Tibial artery (tissue), 4 donors: ENCODE results near the gene HNF1B.

Experiments
- DNase-seq, 2 donors: peaks; one replicate each; pipeline ENCODE4 v3.0.0-alpha.2; 2019
- H3K27ac ChIP-seq, 2 donors: fragments of 200-600 bp; sonication (generic) in 1 of 2; 1 replicate in 1 of 2; 2 replicates in 1 of 2; pipeline ENCODE4 v1.5.1; 2018 to 2019; ENCODE audit warnings: mild to moderate bottlenecking in 1 of 2
- H3K27me3 ChIP-seq, 2 donors: fragments of 200-600 bp; sonication (generic) in 1 of 2; one replicate each; pipeline versions ENCODE4 v1.5.1 to v1.6.0; 2016 to 2019
- H3K36me3 ChIP-seq, 3 donors: fragments of 200-600 bp; sonication (generic) in 2 of 3; one replicate each; pipeline ENCODE4 v1.5.1; 2016 to 2019; ENCODE audit warnings: mild to moderate bottlenecking in 2 of 3
- H3K4me1 ChIP-seq, 4 donors: fragments of 200-600 bp; sonication (generic) in 2 of 4; 1 replicate in 3 of 4; 2 replicates in 1 of 4; pipeline ENCODE4 v1.5.1; 2016 to 2019
- H3K4me3 ChIP-seq, 2 donors: fragments of 200-600 bp; sonication (generic) in 1 of 2; 1 replicate in 1 of 2; 2 replicates in 1 of 2; pipeline ENCODE4 v1.5.1; 2018 to 2019; ENCODE audit warnings: mild to moderate bottlenecking in 2 of 2
- H3K9me3 ChIP-seq, 3 donors: fragments of 200-600 bp; sonication (generic) in 1 of 3; one replicate each; pipeline ENCODE4 v1.5.1; 2016 to 2019
- intact Hi-C: fragments of 100-400 bp; cut with DNase I; formaldehyde crosslinking; loops from one replicate; pipeline ENCODE4 v1.15.0; 2023; ENCODE audit warnings: low total_unique reads
- TF ChIP-seq, protein P1 (sequence below), 2 experiments: fragments of 200-600 bp in 1 of 2; fragments of 450-650 bp in 1 of 2; IDR thresholded peaks; one replicate each; pipeline ENCODE4 v1.5.1; 2017 to 2019; ENCODE audit warnings: antibody characterized with exemption in 2 of 2, mild to moderate bottlenecking in 1 of 2, moderate library complexity in 1 of 2

HNF1B gene

DNA sequence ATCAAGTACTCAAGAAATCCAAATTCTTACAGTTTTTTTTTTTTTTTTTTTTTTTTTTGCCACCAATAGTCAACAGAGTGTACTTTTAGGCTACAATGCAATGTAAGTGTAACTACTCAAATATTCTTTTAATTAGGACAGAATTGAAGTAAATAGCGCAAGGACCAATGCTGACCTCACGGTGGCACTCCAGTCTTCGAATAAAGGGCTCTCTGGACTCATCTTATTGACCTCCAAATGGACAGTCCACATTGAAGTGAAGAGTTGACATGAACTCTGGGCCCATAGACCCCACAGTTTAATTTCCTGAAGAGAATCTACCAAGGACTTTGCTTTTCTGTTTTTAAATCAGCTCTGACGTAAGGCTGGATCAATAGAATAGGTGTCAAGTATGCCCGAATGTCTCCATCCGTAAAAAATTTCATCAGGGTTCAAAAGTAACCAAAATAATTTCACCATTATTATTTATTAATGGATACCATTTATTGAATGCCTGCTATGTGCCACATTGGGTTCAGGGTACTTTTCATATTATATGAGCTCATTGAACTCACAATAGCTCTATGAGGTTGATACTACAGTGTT lies 94.3 kb downstream of the HNF1B start:
- no peak for DNase-seq
- Histone ChIP-seq H3K27ac (no peak overlapping the region), H3K4me1 (no peaks in the 10 kb centered on the region), H3K4me3 (no peak overlapping the region), H3K27me3 (peaks cover 0 to 29% of the 10 kb centered on the region in 2 donors), H3K36me3 (no peaks in the 10 kb centered on the region), H3K9me3 (no peaks in the 10 kb centered on the region)
- TF ChIP-seq, protein P1, sequence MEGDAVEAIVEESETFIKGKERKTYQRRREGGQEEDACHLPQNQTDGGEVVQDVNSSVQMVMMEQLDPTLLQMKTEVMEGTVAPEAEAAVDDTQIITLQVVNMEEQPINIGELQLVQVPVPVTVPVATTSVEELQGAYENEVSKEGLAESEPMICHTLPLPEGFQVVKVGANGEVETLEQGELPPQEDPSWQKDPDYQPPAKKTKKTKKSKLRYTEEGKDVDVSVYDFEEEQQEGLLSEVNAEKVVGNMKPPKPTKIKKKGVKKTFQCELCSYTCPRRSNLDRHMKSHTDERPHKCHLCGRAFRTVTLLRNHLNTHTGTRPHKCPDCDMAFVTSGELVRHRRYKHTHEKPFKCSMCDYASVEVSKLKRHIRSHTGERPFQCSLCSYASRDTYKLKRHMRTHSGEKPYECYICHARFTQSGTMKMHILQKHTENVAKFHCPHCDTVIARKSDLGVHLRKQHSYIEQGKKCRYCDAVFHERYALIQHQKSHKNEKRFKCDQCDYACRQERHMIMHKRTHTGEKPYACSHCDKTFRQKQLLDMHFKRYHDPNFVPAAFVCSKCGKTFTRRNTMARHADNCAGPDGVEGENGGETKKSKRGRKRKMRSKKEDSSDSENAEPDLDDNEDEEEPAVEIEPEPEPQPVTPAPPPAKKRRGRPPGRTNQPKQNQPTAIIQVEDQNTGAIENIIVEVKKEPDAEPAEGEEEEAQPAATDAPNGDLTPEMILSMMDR (IDR thresholded peaks at IDR 0.05) = peak in 1 of 2 experiments; percentile 8
- intact Hi-C loops = no loop called here

DNA sequence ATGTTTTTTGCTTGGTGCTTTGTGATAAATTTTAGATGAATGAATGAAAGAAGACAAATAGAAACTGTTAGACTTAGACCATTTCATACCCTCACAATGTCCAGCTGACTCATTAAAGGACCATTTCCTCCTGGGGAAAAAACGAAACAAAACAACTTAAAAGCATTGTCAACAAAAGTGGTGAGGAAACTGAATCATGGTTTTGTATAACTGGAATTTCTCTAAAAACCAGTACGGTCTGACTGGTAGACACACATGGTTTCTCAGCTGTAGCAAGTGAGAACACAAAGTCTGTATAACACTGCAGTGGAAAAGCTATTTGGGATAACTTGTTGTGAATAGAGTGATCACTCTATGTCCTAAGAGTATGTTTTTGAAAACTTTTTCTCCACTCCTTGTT lies 96.3 kb downstream of the HNF1B start:
- Histone ChIP-seq H3K4me1 (peaks cover 0 to 5% (median 2%) of the 10 kb centered on the region in 4 donors), H3K27me3 (peaks cover 0 to 29% of the 10 kb centered on the region in 2 donors), H3K36me3 (no peaks in the 10 kb centered on the region), H3K27ac (no peak overlapping the region), H3K4me3 (no peak overlapping the region), H3K9me3 (no peaks in the 10 kb centered on the region)
- intact Hi-C loops = no loop called here
- DNase-seq = no peak
- TF ChIP-seq, protein P1 (IDR thresholded peaks at IDR 0.05) = no peak

DNA sequence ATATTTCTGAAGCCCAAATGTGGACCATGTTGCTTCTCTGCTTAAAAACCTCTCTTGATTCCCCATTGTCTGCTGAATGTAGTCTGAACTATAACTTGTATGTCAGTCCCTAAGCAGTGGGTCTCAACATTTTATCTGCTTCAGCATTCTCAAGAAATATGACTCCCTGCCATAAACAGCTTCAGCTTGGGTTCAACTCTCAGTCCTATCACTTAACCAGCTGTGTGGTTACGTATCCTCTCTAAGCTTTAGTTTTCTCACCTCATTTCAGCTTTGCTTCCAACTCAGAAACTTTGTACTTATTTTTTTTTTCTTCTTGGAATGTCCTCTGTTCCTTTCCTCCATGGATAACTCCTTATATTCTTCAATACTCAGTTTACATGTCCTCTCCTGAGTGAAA lies 97.0 kb downstream of the HNF1B start:
- DNase-seq = no peak
- no peaks in the 10 kb centered on the region for H3K36me3 ChIP-seq
- H3K4me3 ChIP-seq = no peak overlapping the region
- H3K9me3 ChIP-seq = no peaks in the 10 kb centered on the region
- H3K27me3 ChIP-seq = peaks cover 0 to 29% of the 10 kb centered on the region in 2 donors
- no peak overlapping the region for H3K27ac ChIP-seq
- peaks cover 0 to 5% (median 2%) of the 10 kb centered on the region in 4 donors for H3K4me1 ChIP-seq
- intact Hi-C loops = no loop called here
- TF ChIP-seq, protein P1 (IDR thresholded peaks at IDR 0.05) = no peak

DNA sequence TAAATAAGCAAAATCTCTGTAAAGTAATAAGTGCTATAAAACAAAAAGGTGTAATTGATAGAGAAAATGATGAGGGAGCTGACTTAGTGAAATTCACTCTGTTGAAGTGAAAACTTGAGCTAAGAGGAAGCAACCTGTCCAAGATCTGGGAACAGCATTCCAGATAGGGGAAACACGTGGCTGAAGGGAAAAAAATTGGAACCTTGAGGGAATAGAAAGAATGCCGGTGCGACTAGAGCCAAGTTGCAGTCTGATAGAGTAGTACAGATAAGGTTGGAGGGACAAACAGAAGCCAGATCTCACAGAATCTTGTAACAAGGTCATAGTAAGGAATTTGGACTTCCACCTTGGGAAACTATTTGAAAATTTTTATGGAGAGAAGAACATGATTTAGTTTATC lies 101.0 kb downstream of the HNF1B start:
- Histone ChIP-seq H3K36me3 (peaks cover 0 to 17% (median 12%) of the 10 kb centered on the region in 3 donors), H3K9me3 (no peaks in the 10 kb centered on the region), H3K27ac (peak overlapping the region; percentile 86 to 87), H3K27me3 (peaks cover 0 to 6% of the 10 kb centered on the region in 2 donors), H3K4me1 (peaks cover 0 to 40% (median 15%) of the 10 kb centered on the region in 4 donors), H3K4me3 (peak overlapping the region; percentile 72 to 84)
- no peak for DNase-seq
- TF ChIP-seq, protein P1 (IDR thresholded peaks at IDR 0.05) = no peak
- intact Hi-C loops = no loop called here

DNA sequence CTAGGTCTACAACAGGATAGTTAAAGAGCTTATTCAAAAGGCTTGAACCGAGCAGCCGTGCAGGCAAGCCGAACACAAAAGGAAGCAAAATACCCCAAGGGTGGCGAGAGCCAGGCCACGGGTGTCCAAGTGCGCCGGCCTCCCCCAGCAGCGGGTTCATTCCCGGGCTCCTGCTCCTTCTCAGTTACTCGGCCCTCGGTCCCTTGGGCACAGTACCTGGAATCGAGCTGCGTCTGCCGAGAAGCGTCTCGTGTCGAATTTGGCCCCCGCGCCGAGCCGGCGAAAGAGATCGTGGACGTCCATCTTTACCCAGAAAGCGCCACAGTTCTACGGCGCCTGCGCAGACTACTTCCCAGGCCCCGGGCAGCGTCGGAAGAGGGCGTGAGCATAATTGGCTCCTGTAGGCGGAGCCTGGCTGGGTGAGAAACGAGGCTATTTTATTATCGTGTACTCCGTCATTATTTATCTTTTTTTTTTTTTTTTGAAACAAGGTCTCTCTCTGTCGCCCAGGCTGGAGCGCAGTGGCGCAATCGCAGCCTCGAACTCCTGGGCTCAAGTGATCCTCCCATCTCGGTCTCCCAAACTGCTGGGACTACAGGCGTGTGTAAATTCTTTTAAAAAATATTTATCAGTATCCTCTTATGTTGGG lies 101.6 kb downstream of the HNF1B start, which contains the start of gene DDX52:
Gene DDX52 (minus strand): TSS at position 329 of the 649 bp plus-strand sequence. CDS start 26 bp downstream, at position 303.
- Histone ChIP-seq H3K27me3 (peaks cover 0 to 6% of the 10 kb centered on the region in 2 donors), H3K27ac (peak within 1 kb of the TSS; percentile 86 to 87), H3K9me3 (no peaks in the 10 kb centered on the region), H3K4me3 (peak within 1 kb of the TSS; percentile 72 to 84), H3K4me1 (peaks cover 0 to 43% (median 15%) of the 10 kb centered on the region in 4 donors), H3K36me3 (peaks cover 0 to 20% (median 13%) of the 10 kb centered on the region in 3 donors)
- peak; percentile 94 to 95 for DNase-seq
- intact Hi-C loops = no loop called here
- TF ChIP-seq, protein P1 (IDR thresholded peaks at IDR 0.05) = no peak
